Liver (tissue), 9 donors: Measurements from ENCODE around the gene RIC8B. TPM values are rescaled to one million over a fixed set of nuclear protein-coding genes. Genes with fewer than 3 reads are reported as not detected.

Source experiments
- DNase-seq: peaks from one replicate; pipeline ENCODE4 v3.0.0-alpha.2; 2017; ENCODE audit warnings: low spot score
- H3K27ac ChIP-seq, 2 donors: one replicate each; pipeline ENCODE4 v1.7.0; 2013; ENCODE audit warnings: inconsistent platforms in 2 of 2, low read length in 2 of 2, control low read depth in 1 of 2, low read depth in 1 of 2, mild to moderate bottlenecking in 1 of 2
- H3K27me3 ChIP-seq, 4 donors: one replicate each; pipeline versions ENCODE4 v1.6.1 to v1.7.0; 2013; ENCODE audit warnings: low read length in 3 of 4, inconsistent platforms in 1 of 4, mild to moderate bottlenecking in 1 of 4, moderate library complexity in 1 of 4; ENCODE audit not compliant: control insufficient read depth in 4 of 4, insufficient read depth in 4 of 4
- H3K36me3 ChIP-seq, 4 donors: one replicate each; pipeline versions ENCODE4 v1.6.1 to v1.7.0; 2013; ENCODE audit warnings: low read length in 3 of 4, mild to moderate bottlenecking in 3 of 4, low read depth in 1 of 4, moderate library complexity in 1 of 4; ENCODE audit not compliant: control insufficient read depth in 4 of 4, insufficient read depth in 3 of 4
- H3K4me1 ChIP-seq, 4 donors: one replicate each; pipeline versions ENCODE4 v1.6.1 to v1.7.0; 2013; ENCODE audit warnings: low read length in 3 of 4, mild to moderate bottlenecking in 3 of 4, moderate library complexity in 1 of 4; ENCODE audit not compliant: control insufficient read depth in 4 of 4, insufficient read depth in 4 of 4
- H3K4me3 ChIP-seq, 3 donors: one replicate each; pipeline versions ENCODE4 v1.6.1 to v1.7.0; 2013; ENCODE audit warnings: low read length in 3 of 3, control low read depth in 1 of 3, low read depth in 1 of 3, mild to moderate bottlenecking in 1 of 3
- H3K9ac ChIP-seq, 2 donors: one replicate each; pipeline ENCODE4 v1.7.0; 2013; ENCODE audit warnings: low read length in 2 of 2, mild to moderate bottlenecking in 2 of 2, moderate library complexity in 2 of 2, control low read depth in 1 of 2, low read depth in 1 of 2
- H3K9me3 ChIP-seq, 4 donors: one replicate each; pipeline versions ENCODE4 v1.6.1 to v1.7.0; 2013; ENCODE audit warnings: low read length in 3 of 4; ENCODE audit not compliant: control insufficient read depth in 4 of 4
- ATF3 ChIP-seq: IDR thresholded peaks from 2 replicates; pipeline ENCODE4 v1.6.1; 2016; ENCODE audit warnings: antibody characterized with exemption
- EGR1 ChIP-seq, 2 donors: IDR thresholded peaks; 2 replicates each; pipeline ENCODE4 v1.6.1; 2016 to 2018; ENCODE audit warnings: antibody characterized with exemption in 2 of 2, low read depth in 2 of 2
- FOXA1 ChIP-seq: IDR thresholded peaks from 2 replicates; pipeline ENCODE4 v1.6.1; 2016; ENCODE audit warnings: antibody characterized with exemption
- FOXA2 ChIP-seq: IDR thresholded peaks from 2 replicates; pipeline ENCODE4 v1.6.1; 2016; ENCODE audit warnings: antibody characterized with exemption
- GABPA ChIP-seq, 2 donors: IDR thresholded peaks in 1 of 2; conservative IDR thresholded peaks in 1 of 2; 2 replicates each; pipeline ENCODE4 v1.6.1; 2016; ENCODE audit warnings: antibody characterized with exemption in 2 of 2, mild to moderate bottlenecking in 1 of 2, moderate library complexity in 1 of 2
- HNF4A ChIP-seq, 2 donors: conservative IDR thresholded peaks; 2 replicates each; pipeline ENCODE4 v1.6.1; 2016; ENCODE audit warnings: antibody characterized with exemption in 2 of 2, mild to moderate bottlenecking in 2 of 2
- HNF4G ChIP-seq: IDR thresholded peaks from 2 replicates; pipeline ENCODE4 v1.6.1; 2016; ENCODE audit warnings: antibody characterized with exemption
- JUND ChIP-seq, 2 donors: IDR thresholded peaks; 2 replicates each; pipeline ENCODE4 v1.6.1; 2016; ENCODE audit warnings: antibody characterized with exemption in 2 of 2
- NR2F2 ChIP-seq: IDR thresholded peaks from 2 replicates; pipeline ENCODE4 v1.6.1; 2016; ENCODE audit warnings: antibody characterized with exemption
- RAD21 ChIP-seq, 2 donors: IDR thresholded peaks; 2 replicates each; pipeline ENCODE4 v1.6.1; 2016; ENCODE audit warnings: antibody characterized with exemption in 2 of 2, mild to moderate bottlenecking in 2 of 2
- REST ChIP-seq: IDR thresholded peaks from 2 replicates; pipeline ENCODE4 v1.6.1; 2016; ENCODE audit warnings: antibody characterized with exemption, mild to moderate bottlenecking
- RXRA ChIP-seq, 2 donors: IDR thresholded peaks; 2 replicates each; pipeline ENCODE4 v1.6.1; 2017 to 2018; ENCODE audit warnings: antibody characterized with exemption in 2 of 2, mild to moderate bottlenecking in 1 of 2
- SP1 ChIP-seq: IDR thresholded peaks from 2 replicates; pipeline ENCODE4 v1.6.1; 2018; ENCODE audit warnings: antibody characterized with exemption, mild to moderate bottlenecking
- TAF1 ChIP-seq: conservative IDR thresholded peaks from 2 replicates; pipeline ENCODE4 v1.6.1; 2016; ENCODE audit warnings: antibody characterized with exemption, mild to moderate bottlenecking
- YY1 ChIP-seq: IDR thresholded peaks from 2 replicates; pipeline ENCODE4 v1.6.1; 2016; ENCODE audit warnings: antibody characterized with exemption, mild to moderate bottlenecking
- WGBS: extraction: QIAGEN DNeasy Blood & Tissue Kit; methylation state at CpG from one replicate; pipeline ENCODE4 v1.1.7; 2013; 5-methylcytosine and 5-hydroxymethylcytosine counted together
- polyA plus RNA-seq, 2 donors: library from polyadenylated mRNA; stranded (reverse) in 1 of 2; unstranded in 1 of 2; fragments of 200-250 nt in 1 of 2; fragments of >200 nt in 1 of 2; fragmentation: Nextera tagmentation in 1 of 2; extraction: Ambion mirVana in 1 of 2; gene quantifications; one replicate each; pipeline versions ENCODE4 v1.2.1 to v1.2.3, GENCODE V29; 2013 to 2015
- total RNA-seq, 2 donors: library from RNA; depleted of rRNA; stranded (reverse); fragments of >200 nt; gene quantifications; one replicate each; pipeline ENCODE4 v1.2.3, GENCODE V29; 2014
- TF ChIP-seq, protein P1 (sequence below): fragments of 150-350 bp; IDR thresholded peaks from 2 replicates; pipeline ENCODE4 v1.5.1; 2017; ENCODE audit warnings: improper control_type of control experiment, low read depth, low read length; ENCODE audit not compliant: missing input control
- TF ChIP-seq, protein P2 (sequence below): IDR thresholded peaks from 2 replicates; pipeline ENCODE4 v1.6.1; 2016; ENCODE audit warnings: antibody characterized with exemption
- TF ChIP-seq, protein P3 (sequence below): IDR thresholded peaks from 2 replicates; pipeline ENCODE4 v1.6.1; 2016; ENCODE audit warnings: antibody characterized with exemption
- donor health status: healthy.
- donor health status: healthy.
- donor health status: healthy.
- donor health status: healthy.
- donor health status: healthy.

RIC8B gene
- total and polyA plus RNA-seq, 4 donors, result 2.7 to 15.1 (median 4.2) TPM

- Histone ChIP-seq H3K9me3 (no peaks in the 10 kb centered on the region), H3K9ac (no peak overlapping the region), H3K27me3 (no peaks in the 10 kb centered on the region), H3K4me1 (no peaks in the 10 kb centered on the region), H3K27ac (no peak overlapping the region), H3K4me3 (no peak overlapping the region), H3K36me3 (peaks cover 6 to 30% (median 10%) of the 10 kb centered on the region in 4 donors)
- TF ChIP-seq HNF4G (no peak), NR2F2 (no peak), JUND (IDR thresholded peaks at IDR 0.05) (no peak), ATF3 (no peak), HNF4A (conservative IDR thresholded peaks at IDR 0.05) (no peak), FOXA1 (no peak), GABPA (IDR thresholded peaks at IDR 0.05 in 1 of 2, conservative IDR thresholded peaks at IDR 0.05 in 1 of 2) (no peak), REST (no peak), RAD21 (IDR thresholded peaks at IDR 0.05) (no peak), SP1 (no peak), FOXA2 (no peak), EGR1 (IDR thresholded peaks at IDR 0.05; ENCODE audit: low read depth in 2 of 2) (no peak), RXRA (IDR thresholded peaks at IDR 0.05) (no peak), YY1 (no peak), TAF1 (no peak)
- TF ChIP-seq, protein P1, sequence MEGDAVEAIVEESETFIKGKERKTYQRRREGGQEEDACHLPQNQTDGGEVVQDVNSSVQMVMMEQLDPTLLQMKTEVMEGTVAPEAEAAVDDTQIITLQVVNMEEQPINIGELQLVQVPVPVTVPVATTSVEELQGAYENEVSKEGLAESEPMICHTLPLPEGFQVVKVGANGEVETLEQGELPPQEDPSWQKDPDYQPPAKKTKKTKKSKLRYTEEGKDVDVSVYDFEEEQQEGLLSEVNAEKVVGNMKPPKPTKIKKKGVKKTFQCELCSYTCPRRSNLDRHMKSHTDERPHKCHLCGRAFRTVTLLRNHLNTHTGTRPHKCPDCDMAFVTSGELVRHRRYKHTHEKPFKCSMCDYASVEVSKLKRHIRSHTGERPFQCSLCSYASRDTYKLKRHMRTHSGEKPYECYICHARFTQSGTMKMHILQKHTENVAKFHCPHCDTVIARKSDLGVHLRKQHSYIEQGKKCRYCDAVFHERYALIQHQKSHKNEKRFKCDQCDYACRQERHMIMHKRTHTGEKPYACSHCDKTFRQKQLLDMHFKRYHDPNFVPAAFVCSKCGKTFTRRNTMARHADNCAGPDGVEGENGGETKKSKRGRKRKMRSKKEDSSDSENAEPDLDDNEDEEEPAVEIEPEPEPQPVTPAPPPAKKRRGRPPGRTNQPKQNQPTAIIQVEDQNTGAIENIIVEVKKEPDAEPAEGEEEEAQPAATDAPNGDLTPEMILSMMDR, result no peak
- TF ChIP-seq, protein P2, sequence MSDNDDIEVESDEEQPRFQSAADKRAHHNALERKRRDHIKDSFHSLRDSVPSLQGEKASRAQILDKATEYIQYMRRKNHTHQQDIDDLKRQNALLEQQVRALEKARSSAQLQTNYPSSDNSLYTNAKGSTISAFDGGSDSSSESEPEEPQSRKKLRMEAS, result no peak
- TF ChIP-seq, protein P3, sequence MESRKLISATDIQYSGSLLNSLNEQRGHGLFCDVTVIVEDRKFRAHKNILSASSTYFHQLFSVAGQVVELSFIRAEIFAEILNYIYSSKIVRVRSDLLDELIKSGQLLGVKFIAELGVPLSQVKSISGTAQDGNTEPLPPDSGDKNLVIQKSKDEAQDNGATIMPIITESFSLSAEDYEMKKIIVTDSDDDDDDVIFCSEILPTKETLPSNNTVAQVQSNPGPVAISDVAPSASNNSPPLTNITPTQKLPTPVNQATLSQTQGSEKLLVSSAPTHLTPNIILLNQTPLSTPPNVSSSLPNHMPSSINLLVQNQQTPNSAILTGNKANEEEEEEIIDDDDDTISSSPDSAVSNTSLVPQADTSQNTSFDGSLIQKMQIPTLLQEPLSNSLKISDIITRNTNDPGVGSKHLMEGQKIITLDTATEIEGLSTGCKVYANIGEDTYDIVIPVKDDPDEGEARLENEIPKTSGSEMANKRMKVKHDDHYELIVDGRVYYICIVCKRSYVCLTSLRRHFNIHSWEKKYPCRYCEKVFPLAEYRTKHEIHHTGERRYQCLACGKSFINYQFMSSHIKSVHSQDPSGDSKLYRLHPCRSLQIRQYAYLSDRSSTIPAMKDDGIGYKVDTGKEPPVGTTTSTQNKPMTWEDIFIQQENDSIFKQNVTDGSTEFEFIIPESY, result no peak
- no peak for DNase-seq
- 87% methylated on average over 2 of the region's 2 CpGs for WGBS
Observed at GRCh38 chr12:106886932-106887331, 112.5 kb downstream of the RIC8B start.
